Thymus (tissue), 11 donors: ENCODE data around the gene FMNL2. TPM values are rescaled to one million over a fixed set of nuclear protein-coding genes. Genes with fewer than 3 reads are reported as not detected.

Experiments used
- DNase-seq, 9 donors: peaks; one replicate each; pipeline ENCODE4 v3.0.0-alpha.2; 2013; ENCODE audit warnings: low spot score in 9 of 9, low read depth in 6 of 9, missing footprints in 1 of 9
- H3K27ac ChIP-seq, 2 donors: one replicate each; pipeline ENCODE4 v1.5.1; 2013; ENCODE audit warnings: control low read depth in 1 of 2, low read depth in 1 of 2, low read length in 1 of 2, mild to moderate bottlenecking in 1 of 2, moderate library complexity in 1 of 2
- H3K27me3 ChIP-seq, 2 donors: one replicate each; pipeline ENCODE4 v1.5.1; 2013; ENCODE audit warnings: low read length in 1 of 2; ENCODE audit not compliant: control insufficient read depth in 2 of 2, insufficient read depth in 1 of 2
- H3K36me3 ChIP-seq, 2 donors: one replicate each; pipeline ENCODE4 v1.5.1; 2013; ENCODE audit warnings: low read length in 1 of 2, mild to moderate bottlenecking in 1 of 2, moderate library complexity in 1 of 2; ENCODE audit not compliant: control insufficient read depth in 2 of 2, insufficient read depth in 2 of 2
- H3K4me1 ChIP-seq, 2 donors: one replicate each; pipeline ENCODE4 v1.5.1; 2013; ENCODE audit warnings: low read length in 2 of 2; ENCODE audit not compliant: control insufficient read depth in 2 of 2, insufficient read depth in 2 of 2
- H3K4me3 ChIP-seq, 2 donors: one replicate each; pipeline ENCODE4 v1.5.1; 2013; ENCODE audit warnings: low read length in 2 of 2, control low read depth in 1 of 2, mild to moderate bottlenecking in 1 of 2
- H3K9me3 ChIP-seq, 2 donors: one replicate each; pipeline ENCODE4 v1.5.1; 2013; ENCODE audit warnings: low read length in 1 of 2, mild to moderate bottlenecking in 1 of 2; ENCODE audit not compliant: control insufficient read depth in 2 of 2, insufficient read depth in 1 of 2
- WGBS: extraction: QIAGEN DNeasy Blood & Tissue Kit; methylation state at CpG from one replicate; pipeline ENCODE4 v1.1.7; 2013; 5-methylcytosine and 5-hydroxymethylcytosine counted together
- polyA plus RNA-seq: library from polyadenylated mRNA; stranded (reverse); fragments of 200-250 nt; gene quantifications from one replicate; pipeline ENCODE4 v1.2.3, GENCODE V29; 2013
- total RNA-seq: library from RNA; stranded (reverse); fragments of 120-200 nt; gene quantifications from one replicate; pipeline ENCODE4 v1.2.4, GENCODE V29; 2013
- donor health status: healthy.

FMNL2 gene
- total and polyA plus RNA-seq, 2 donors = 18.9 to 61.3 TPM

GRCh38 chr2:152492131-152492530 is 157.2 kb downstream of the FMNL2 start:
- no peaks in the 10 kb centered on the region for H3K4me1 ChIP-seq
- no peaks in the 10 kb centered on the region for H3K36me3 ChIP-seq
- H3K27ac ChIP-seq = no peak overlapping the region
- 42% methylated on average over 5 of the region's 5 CpGs for WGBS
- DNase-seq = no peak
- H3K4me3 ChIP-seq = no peak overlapping the region
- no peaks in the 10 kb centered on the region for H3K27me3 ChIP-seq
- H3K9me3 ChIP-seq = no peaks in the 10 kb centered on the region

DNA sequence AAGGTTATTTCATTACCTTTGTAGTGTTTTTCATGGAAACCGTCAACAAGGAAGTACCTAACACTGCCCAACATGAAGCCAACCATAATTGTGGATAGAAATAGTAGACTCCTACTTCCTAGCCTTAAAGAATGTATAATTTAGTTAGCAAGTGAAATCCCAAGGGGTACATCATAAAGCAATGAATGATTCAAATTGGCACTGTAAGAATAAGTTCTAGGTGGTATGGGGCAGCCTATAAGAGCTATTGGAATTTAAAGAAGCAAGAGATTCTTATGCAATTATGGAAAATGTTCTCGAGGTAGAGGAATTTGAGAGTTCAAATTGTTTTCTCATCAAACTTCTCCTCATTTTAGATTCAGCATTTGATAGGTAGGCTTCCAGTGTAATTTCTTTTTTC is 157.9 kb downstream of the FMNL2 start:
- Histone ChIP-seq H3K4me1 (no peaks in the 10 kb centered on the region), H3K9me3 (no peaks in the 10 kb centered on the region), H3K4me3 (no peak overlapping the region), H3K27me3 (no peaks in the 10 kb centered on the region), H3K27ac (no peak overlapping the region), H3K36me3 (no peaks in the 10 kb centered on the region)
- 89% methylated on average over 2 of the region's 2 CpGs for WGBS
- no peak for DNase-seq

DNA sequence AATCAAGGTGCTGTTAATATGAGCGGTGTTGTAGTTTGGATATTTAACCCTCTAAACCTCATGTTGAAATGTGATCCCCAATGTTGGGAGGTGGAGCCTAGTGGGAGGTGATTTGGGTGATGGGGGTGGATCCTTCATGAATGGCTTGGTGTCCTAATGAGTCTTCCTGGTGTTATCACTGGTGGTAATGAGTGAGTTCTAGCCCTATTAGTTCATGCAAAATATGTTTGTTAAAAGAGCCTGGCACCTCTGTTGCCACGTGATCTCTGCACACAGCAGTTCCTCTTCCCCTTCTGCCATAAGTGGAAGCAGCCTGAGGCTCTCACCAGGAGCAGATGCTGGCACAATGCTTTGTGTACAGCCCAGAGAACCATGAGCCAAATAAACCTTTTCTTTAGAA is 158.4 kb downstream of the FMNL2 start:
- no peaks in the 10 kb centered on the region for H3K36me3 ChIP-seq
- H3K27me3 ChIP-seq = no peaks in the 10 kb centered on the region
- H3K4me3 ChIP-seq = no peak overlapping the region
- H3K9me3 ChIP-seq = no peaks in the 10 kb centered on the region
- no peaks in the 10 kb centered on the region for H3K4me1 ChIP-seq
- DNase-seq = no peak
- H3K27ac ChIP-seq = no peak overlapping the region
- 86% methylated on average over 2 of the region's 2 CpGs for WGBS

DNA sequence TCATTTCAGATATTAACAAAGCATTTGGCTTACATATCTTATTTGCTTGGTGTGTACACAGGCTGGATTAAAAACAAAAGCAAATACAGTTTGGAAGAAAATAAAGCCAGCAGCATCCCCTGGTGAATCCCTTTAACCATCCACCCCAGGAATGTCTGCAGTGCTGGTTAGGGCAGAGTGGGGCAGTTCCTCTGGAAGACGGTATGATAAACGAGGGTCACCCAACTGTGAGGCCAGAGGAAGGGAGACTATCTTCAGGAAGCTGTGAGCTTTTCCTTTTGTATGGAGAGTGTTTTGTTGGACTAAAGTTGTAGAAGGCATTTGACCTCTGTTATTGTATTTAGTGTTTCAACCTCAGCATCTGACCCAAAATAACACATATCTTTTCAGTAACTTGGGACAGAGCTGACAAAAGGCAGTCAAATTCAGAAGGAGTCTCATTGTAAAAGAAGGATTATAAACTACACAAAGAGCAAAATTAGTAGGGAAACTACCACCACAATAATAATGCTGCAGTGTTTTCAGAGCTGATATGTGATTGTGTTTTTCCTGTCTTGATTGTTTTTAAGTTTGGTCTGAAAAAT is 159.1 kb downstream of the FMNL2 start:
- no peak for DNase-seq
- no peak overlapping the region for H3K4me3 ChIP-seq
- 94% methylated on average over 2 of the region's 2 CpGs for WGBS
- H3K27me3 ChIP-seq = no peaks in the 10 kb centered on the region
- no peak overlapping the region for H3K27ac ChIP-seq
- H3K4me1 ChIP-seq = no peaks in the 10 kb centered on the region
- H3K36me3 ChIP-seq = no peaks in the 10 kb centered on the region
- no peaks in the 10 kb centered on the region for H3K9me3 ChIP-seq

DNA sequence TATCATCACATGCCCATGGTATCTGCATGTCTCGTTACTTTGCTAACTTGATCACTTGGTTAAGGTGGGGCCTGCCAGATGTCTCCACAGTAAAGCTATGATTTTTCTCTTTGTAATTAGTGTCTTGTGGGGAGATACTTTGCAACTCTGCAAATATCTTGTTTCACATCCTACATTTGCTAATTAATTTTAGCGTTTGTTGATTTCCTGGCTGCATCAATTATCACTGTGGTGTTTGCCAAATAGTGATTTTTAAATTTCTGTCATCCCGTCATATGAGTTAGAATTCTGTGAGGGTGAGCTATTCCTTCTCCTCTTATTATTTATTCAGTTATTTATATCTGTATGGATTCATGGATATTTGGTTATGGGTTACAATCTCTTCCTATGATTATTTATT is 161.4 kb downstream of the FMNL2 start:
- WGBS = 96% methylated on average over 3 of the region's 3 CpGs
- no peaks in the 10 kb centered on the region for H3K27me3 ChIP-seq
- H3K9me3 ChIP-seq = no peaks in the 10 kb centered on the region
- no peak for DNase-seq
- no peak overlapping the region for H3K27ac ChIP-seq
- no peak overlapping the region for H3K4me3 ChIP-seq
- no peaks in the 10 kb centered on the region for H3K4me1 ChIP-seq
- no peaks in the 10 kb centered on the region for H3K36me3 ChIP-seq

DNA sequence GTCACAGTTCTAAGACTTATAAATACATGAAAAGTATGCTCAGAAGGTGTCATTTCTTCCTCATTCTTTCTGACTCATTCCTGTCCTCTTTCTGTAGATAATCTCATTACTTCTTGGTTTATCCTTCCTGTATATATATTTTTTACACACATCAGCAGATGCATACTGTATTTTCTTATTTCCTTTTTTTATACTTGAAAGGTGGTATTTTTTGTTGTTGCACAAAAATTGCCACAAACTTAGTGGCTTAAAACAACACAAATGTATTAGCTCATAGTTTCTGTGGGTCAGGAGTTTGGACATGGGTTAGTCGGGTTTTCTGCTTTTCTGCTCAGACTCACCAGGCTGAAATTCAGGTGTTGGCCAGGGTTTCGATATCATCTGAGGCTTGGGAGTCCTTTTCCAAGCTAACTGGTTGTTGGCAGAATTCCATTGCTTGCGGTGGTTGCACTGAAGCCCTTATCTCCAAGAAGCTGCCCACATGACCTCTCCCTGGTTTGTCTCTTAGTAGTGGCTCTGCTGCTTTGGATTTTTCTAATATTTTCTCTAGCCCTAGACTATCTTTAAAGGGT is 162.6 kb downstream of the FMNL2 start:
- H3K27me3 ChIP-seq = no peaks in the 10 kb centered on the region
- DNase-seq = no peak
- H3K9me3 ChIP-seq = no peaks in the 10 kb centered on the region
- no peaks in the 10 kb centered on the region for H3K4me1 ChIP-seq
- WGBS = 86% methylated on average over 3 of the region's 3 CpGs
- H3K4me3 ChIP-seq = no peak overlapping the region
- no peak overlapping the region for H3K27ac ChIP-seq
- H3K36me3 ChIP-seq = no peaks in the 10 kb centered on the region

GRCh38 chr2:152499331-152499816 is 164.4 kb downstream of the FMNL2 start:
- no peaks in the 10 kb centered on the region for H3K4me1 ChIP-seq
- no peak for DNase-seq
- no peaks in the 10 kb centered on the region for H3K36me3 ChIP-seq
- peak overlapping the region; percentile 1 to 33 for H3K27ac ChIP-seq
- 95% methylated on average over 3 of the region's 3 CpGs for WGBS
- H3K27me3 ChIP-seq = no peaks in the 10 kb centered on the region
- no peaks in the 10 kb centered on the region for H3K9me3 ChIP-seq
- no peak overlapping the region for H3K4me3 ChIP-seq

- 92% methylated on average over 14 of the region's 14 CpGs for WGBS
- H3K4me3 ChIP-seq = no peak overlapping the region
- H3K36me3 ChIP-seq = no peaks in the 10 kb centered on the region
- no peaks in the 10 kb centered on the region for H3K9me3 ChIP-seq
- H3K27ac ChIP-seq = peak overlapping the region; percentile 1 to 6
- no peaks in the 10 kb centered on the region for H3K27me3 ChIP-seq
- peak in 1 of 9 donors; percentile 20 for DNase-seq
- no peaks in the 10 kb centered on the region for H3K4me1 ChIP-seq
Observed at GRCh38 chr2:152499896-152500735, 165.1 kb downstream of the FMNL2 start.

- no peak for DNase-seq
- Histone ChIP-seq H3K27ac (peak overlapping the region in 1 of 2 donors; percentile 2), H3K9me3 (no peaks in the 10 kb centered on the region), H3K27me3 (no peaks in the 10 kb centered on the region), H3K4me3 (no peak overlapping the region), H3K36me3 (no peaks in the 10 kb centered on the region), H3K4me1 (no peaks in the 10 kb centered on the region)
- WGBS = 96% methylated on average over 8 of the region's 8 CpGs
Observed at GRCh38 chr2:152500772-152501171, 165.8 kb downstream of the FMNL2 start.
